Neural progenitor cell (in vitro differentiated cells): Measurements from ENCODE around the gene NCAM1. TPM values are rescaled to one million over a fixed set of nuclear protein-coding genes. Genes with fewer than 3 reads are reported as not detected.

Source experiments
- DNase-seq: peaks from one replicate; pipeline ENCODE4 v3.0.0-alpha.2; 2016; ENCODE audit warnings: low spot score
- H2AFZ ChIP-seq: fragments of 200-600 bp; sonication (generic); replicated peaks from 2 replicates; pipeline ENCODE4 v1.6.1; 2016; ENCODE audit warnings: antibody characterized with exemption
- H3F3A ChIP-seq: fragments of 200-600 bp; sonication (generic); 2 replicates; pipeline ENCODE4 v1.6.1; 2016; ENCODE audit warnings: antibody characterized with exemption, low read depth
- H3K27ac ChIP-seq: fragments of 200-600 bp; sonication (generic); 2 replicates; pipeline ENCODE4 v1.5.1; 2016; ENCODE audit warnings: mild to moderate bottlenecking
- H3K27me3 ChIP-seq: fragments of 200-600 bp; sonication (generic); 2 replicates; pipeline ENCODE4 v1.6.1; 2016; ENCODE audit warnings: mild to moderate bottlenecking, moderate library complexity
- H3K36me3 ChIP-seq: fragments of 200-600 bp; sonication (generic); 2 replicates; pipeline ENCODE4 v1.5.1; 2016
- H3K4me1 ChIP-seq: fragments of 200-600 bp; sonication (generic); 2 replicates; pipeline ENCODE4 v1.6.1; 2016; ENCODE audit warnings: mixed run types
- H3K4me2 ChIP-seq: fragments of 200-600 bp; sonication (generic); 2 replicates; pipeline ENCODE4 v1.6.1; 2016
- H3K4me3 ChIP-seq: fragments of 200-600 bp; sonication (generic); 2 replicates; pipeline ENCODE4 v1.5.1; 2016
- H3K79me2 ChIP-seq: fragments of 200-600 bp; sonication (generic); 2 replicates; pipeline ENCODE4 v1.6.1; 2016; ENCODE audit warnings: low read depth
- H3K9ac ChIP-seq: fragments of 200-600 bp; sonication (generic); 2 replicates; pipeline ENCODE4 v1.6.1; 2016
- H3K9me3 ChIP-seq: fragments of 200-600 bp; sonication (generic); 2 replicates; pipeline ENCODE4 v1.5.1; 2016; ENCODE audit warnings: low read depth
- H4K20me1 ChIP-seq: fragments of 200-600 bp; sonication (generic); 2 replicates; pipeline ENCODE4 v1.6.1; 2016; ENCODE audit warnings: low read depth
- H3K27ac Mint-ChIP-seq: 3 replicates; pipeline ENCODE4 v1.8.0; 2021; ENCODE audit warnings: mixed read lengths
- H3K27me3 Mint-ChIP-seq: 2 replicates; pipeline ENCODE4 v1.8.0; 2022; ENCODE audit warnings: low read depth, mild to moderate bottlenecking, inconsistent platforms, moderate library complexity, mixed read lengths; ENCODE audit not compliant: insufficient read depth
- H3K36me3 Mint-ChIP-seq: 3 replicates; pipeline ENCODE4 v1.8.0; 2021; ENCODE audit warnings: mixed read lengths
- H3K4me1 Mint-ChIP-seq: 3 replicates; pipeline ENCODE4 v1.8.0; 2021; ENCODE audit warnings: mixed read lengths
- H3K4me3 Mint-ChIP-seq: 3 replicates; pipeline ENCODE4 v1.8.0; 2021; ENCODE audit warnings: mild to moderate bottlenecking, moderate library complexity, mixed read lengths
- H3K9me3 Mint-ChIP-seq: 3 replicates; pipeline ENCODE4 v1.8.0; 2020; ENCODE audit warnings: mixed read lengths
- EZH2 ChIP-seq: fragments of 200-600 bp; sonication (generic); IDR thresholded peaks from 2 replicates; pipeline ENCODE4 v1.6.1; 2017; ENCODE audit warnings: antibody characterized with exemption, mild to moderate bottlenecking, moderate library complexity
- EZH2phosphoT487 ChIP-seq: fragments of 200-600 bp; sonication (generic); IDR thresholded peaks from 2 replicates; pipeline ENCODE4 v1.6.1; 2017; ENCODE audit warnings: antibody characterized with exemption
- total RNA-seq: library from RNA; depleted of rRNA; stranded (reverse); fragments of >200 nt; gene quantifications from 2 replicates; pipeline ENCODE4 v1.2.3, GENCODE V29; 2015; ENCODE audit warnings: low replicate concordance
- TF ChIP-seq, protein P1 (sequence below): fragments of 200-600 bp; sonication (generic); IDR thresholded peaks from 2 replicates; pipeline ENCODE4 v1.5.1; 2017; ENCODE audit warnings: antibody characterized with exemption, mild to moderate bottlenecking

NCAM1 gene
- total RNA-seq, 1 donor from 2014 or later: 17.5 TPM

DNA sequence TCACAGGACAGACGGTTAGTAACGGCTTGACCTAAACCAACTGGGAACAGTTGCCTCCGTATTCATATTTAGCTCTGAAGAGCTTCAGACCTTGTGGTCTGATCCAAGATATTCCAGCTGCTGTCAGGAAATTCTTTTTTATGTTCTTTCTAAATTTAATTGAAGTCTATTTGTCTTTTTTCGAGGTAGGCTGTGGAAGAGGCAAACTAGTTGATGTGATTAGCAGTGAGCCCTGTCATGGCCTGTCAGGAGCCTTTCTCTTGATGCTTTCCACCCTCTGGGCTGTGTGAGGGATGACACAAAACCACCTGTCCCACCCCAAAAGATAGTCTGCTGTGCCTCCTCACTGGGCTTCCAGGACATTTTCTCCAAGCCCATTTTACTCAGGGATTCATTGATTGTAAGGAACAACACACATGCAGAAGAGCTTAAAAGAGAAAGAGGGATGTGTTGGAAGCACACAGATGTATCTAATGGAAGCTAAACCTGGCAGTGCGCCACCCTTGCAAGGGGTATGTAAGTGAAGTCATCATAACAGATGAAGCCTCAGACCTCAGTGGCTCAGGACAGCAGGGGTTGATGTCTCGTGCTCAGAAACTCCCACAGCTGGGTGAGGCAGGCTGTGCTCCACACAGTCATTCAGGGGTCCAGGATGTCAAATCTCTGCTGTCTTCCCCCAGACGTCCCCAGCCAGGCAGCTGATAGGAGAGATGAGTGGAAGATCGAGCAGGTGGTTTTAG lies 170.0 kb downstream of the NCAM1 start:
- H3K4me3 Mint-ChIP-seq: no peak overlapping the region
- Histone ChIP-seq H3K36me3 (no peaks in the 10 kb centered on the region), H3K27ac (no peak overlapping the region), H3K4me3 (no peak overlapping the region), H3K4me2 (no peak overlapping the region), H2AFZ (no peak overlapping the region), H3K9ac (no peak overlapping the region), H3K79me2 (no peaks in the 10 kb centered on the region), H3F3A (no peaks in the 10 kb centered on the region), H3K4me1 (peaks cover 5% of the 10 kb centered on the region), H4K20me1 (no peaks in the 10 kb centered on the region), H3K9me3 (no peaks in the 10 kb centered on the region), H3K27me3 (no peaks in the 10 kb centered on the region)
- peaks cover 2% of the 10 kb centered on the region for H3K9me3 Mint-ChIP-seq
- no peak for DNase-seq
- H3K36me3 Mint-ChIP-seq: peaks cover 2% of the 10 kb centered on the region
- peaks cover 34% of the 10 kb centered on the region for H3K4me1 Mint-ChIP-seq
- TF ChIP-seq EZH2 (no peak), EZH2phosphoT487 (no peak)
- TF ChIP-seq, protein P1, sequence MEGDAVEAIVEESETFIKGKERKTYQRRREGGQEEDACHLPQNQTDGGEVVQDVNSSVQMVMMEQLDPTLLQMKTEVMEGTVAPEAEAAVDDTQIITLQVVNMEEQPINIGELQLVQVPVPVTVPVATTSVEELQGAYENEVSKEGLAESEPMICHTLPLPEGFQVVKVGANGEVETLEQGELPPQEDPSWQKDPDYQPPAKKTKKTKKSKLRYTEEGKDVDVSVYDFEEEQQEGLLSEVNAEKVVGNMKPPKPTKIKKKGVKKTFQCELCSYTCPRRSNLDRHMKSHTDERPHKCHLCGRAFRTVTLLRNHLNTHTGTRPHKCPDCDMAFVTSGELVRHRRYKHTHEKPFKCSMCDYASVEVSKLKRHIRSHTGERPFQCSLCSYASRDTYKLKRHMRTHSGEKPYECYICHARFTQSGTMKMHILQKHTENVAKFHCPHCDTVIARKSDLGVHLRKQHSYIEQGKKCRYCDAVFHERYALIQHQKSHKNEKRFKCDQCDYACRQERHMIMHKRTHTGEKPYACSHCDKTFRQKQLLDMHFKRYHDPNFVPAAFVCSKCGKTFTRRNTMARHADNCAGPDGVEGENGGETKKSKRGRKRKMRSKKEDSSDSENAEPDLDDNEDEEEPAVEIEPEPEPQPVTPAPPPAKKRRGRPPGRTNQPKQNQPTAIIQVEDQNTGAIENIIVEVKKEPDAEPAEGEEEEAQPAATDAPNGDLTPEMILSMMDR: no peak
- H3K27me3 Mint-ChIP-seq: peaks cover 7% of the 10 kb centered on the region
- H3K27ac Mint-ChIP-seq: peak overlapping the region; percentile 20

DNA sequence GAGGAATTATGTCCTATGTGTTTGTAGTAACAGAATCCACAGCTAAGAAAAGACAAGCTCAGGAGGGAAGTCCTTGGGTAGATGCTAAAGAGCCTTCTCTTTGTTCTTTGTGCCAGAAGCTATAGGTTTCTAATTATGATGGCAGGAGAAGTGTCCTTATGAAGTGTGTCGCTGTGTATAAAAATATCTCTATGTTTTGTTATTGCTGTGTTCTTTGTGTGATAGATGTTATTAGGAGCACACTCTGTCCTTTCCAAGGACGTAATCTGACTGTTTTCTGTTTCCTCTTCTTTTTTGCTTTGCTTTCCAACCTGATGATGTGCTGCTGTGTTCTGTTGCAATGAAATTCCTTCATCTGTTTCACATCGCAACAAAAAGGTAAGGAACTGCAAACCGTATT lies 171.9 kb downstream of the NCAM1 start:
- peaks cover 17% of the 10 kb centered on the region for H3K4me1 ChIP-seq

DNA sequence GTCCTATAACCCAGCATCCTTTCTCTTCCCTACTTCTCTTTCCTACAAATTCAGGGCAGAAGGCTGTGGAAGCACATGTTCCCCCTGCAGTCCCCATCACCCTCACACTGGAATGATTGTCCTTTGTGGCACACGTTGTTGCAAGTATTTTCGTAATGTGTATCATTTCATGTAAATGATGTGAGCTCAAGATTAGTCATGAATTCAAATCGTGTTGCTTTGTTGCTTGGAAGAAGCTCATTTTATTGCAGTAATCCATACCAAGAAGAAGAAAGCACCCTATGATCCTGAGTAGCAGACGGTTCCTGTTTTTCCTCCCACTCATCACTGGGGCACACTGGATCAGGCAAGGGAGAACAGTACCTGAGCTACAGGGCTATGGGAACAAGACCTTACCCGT lies 173.4 kb downstream of the NCAM1 start:
- no peak overlapping the region for H3K27ac Mint-ChIP-seq
- Histone ChIP-seq H3K27me3 (no peaks in the 10 kb centered on the region), H3K4me1 (peaks cover 17% of the 10 kb centered on the region), H3K4me2 (no peak overlapping the region), H3K9ac (no peak overlapping the region), H3K9me3 (no peaks in the 10 kb centered on the region), H2AFZ (no peak overlapping the region), H4K20me1 (no peaks in the 10 kb centered on the region), H3K4me3 (no peak overlapping the region), H3K27ac (no peak overlapping the region), H3F3A (no peaks in the 10 kb centered on the region), H3K79me2 (no peaks in the 10 kb centered on the region), H3K36me3 (no peaks in the 10 kb centered on the region)
- no peak for DNase-seq
- H3K4me1 Mint-ChIP-seq: peaks cover 32% of the 10 kb centered on the region
- H3K36me3 Mint-ChIP-seq: peaks cover 2% of the 10 kb centered on the region
- no peak for TF ChIP-seq EZH2
- TF ChIP-seq, protein P1: no peak
- no peak for TF ChIP-seq EZH2phosphoT487
- no peak overlapping the region for H3K4me3 Mint-ChIP-seq
- peaks cover 7% of the 10 kb centered on the region for H3K27me3 Mint-ChIP-seq
- H3K9me3 Mint-ChIP-seq: peaks cover 2% of the 10 kb centered on the region

More for the DNA sequence above, 171.9 kb downstream of the NCAM1 start:
- Mint-ChIP-seq H3K4me3 (no peak overlapping the region), H3K9me3 (peaks cover 2% of the 10 kb centered on the region), H3K4me1 (peaks cover 32% of the 10 kb centered on the region), H3K36me3 (peaks cover 2% of the 10 kb centered on the region), H3K27me3 (peaks cover 7% of the 10 kb centered on the region), H3K27ac (no peak overlapping the region)
- H4K20me1 ChIP-seq: no peaks in the 10 kb centered on the region
- DNase-seq: no peak
- no peaks in the 10 kb centered on the region for H3K27me3 ChIP-seq
- no peaks in the 10 kb centered on the region for H3K79me2 ChIP-seq
- no peaks in the 10 kb centered on the region for H3F3A ChIP-seq
- H3K4me2 ChIP-seq: no peak overlapping the region
- H3K4me3 ChIP-seq: no peak overlapping the region
- H3K9ac ChIP-seq: no peak overlapping the region
- TF ChIP-seq EZH2phosphoT487 (no peak), EZH2 (no peak)
- TF ChIP-seq, protein P1: no peak
- H3K27ac ChIP-seq: no peak overlapping the region
- H3K36me3 ChIP-seq: no peaks in the 10 kb centered on the region
- no peaks in the 10 kb centered on the region for H3K9me3 ChIP-seq
- H2AFZ ChIP-seq: no peak overlapping the region
